ENCODE results near the gene CPAMD8.

GRCh38 chr19:16892868-16893685, 133.5 kb downstream of the CPAMD8 start:
- TF ChIP-seq CTCF (IDR thresholded peaks at IDR 0.05) (no peak), POLR2A (IDR thresholded peaks at IDR 0.05) (no peak)

Measured in body of pancreas (tissue), 4 donors.